A673 (cell line): Measurements from ENCODE around the gene NAV2. TPM values are rescaled to one million over a fixed set of nuclear protein-coding genes. Genes with fewer than 3 reads are reported as not detected.

Experiments used
- BruUV-seq: library from RNA; stranded (reverse); fragments of 400-500 nt; replicated peaks from 2 replicates; lab custom pipeline; 2021; lab: Mats Ljungman, UMichigan
- CTCF ChIA-PET: fragments of 300-600 bp; sonication (Branson Sonifier 250); formaldehyde crosslinking; loops from one replicate; lab custom pipeline; 2022; ENCODE audit warnings: antibody characterized with exemption; lab: Charles Lee
- POLR2A ChIA-PET: fragments of 300-600 bp; sonication (Branson Sonifier 250); formaldehyde crosslinking; loops from one replicate; lab custom pipeline; 2022; ENCODE audit warnings: antibody characterized with exemption; ENCODE audit not compliant: low non-redundant PET; lab: Charles Lee
- DNase-seq: peaks from one replicate; pipeline ENCODE4 v3.0.0-alpha.2; 2015; ENCODE audit warnings: low spot score
- H3K27ac ChIP-seq: fragments of 200-600 bp; sonication (generic); 2 replicates; pipeline ENCODE4 v1.5.1; 2016; ENCODE audit warnings: mixed run types, low read depth, mild to moderate bottlenecking, mixed read lengths, antibody characterized with exemption, low read length; ENCODE audit not compliant: poor library complexity, severe bottlenecking
- H3K27me3 ChIP-seq: fragments of 200-600 bp; sonication (generic); replicated peaks from 2 replicates; pipeline ENCODE4 v1.6.1; 2017; ENCODE audit warnings: mixed run types, low read depth, mild to moderate bottlenecking, mixed read lengths, antibody characterized with exemption, low read length; ENCODE audit not compliant: insufficient read depth, poor library complexity
- H3K36me3 ChIP-seq: fragments of 200-600 bp; sonication (generic); 2 replicates; pipeline ENCODE4 v1.6.1; 2016; ENCODE audit warnings: mixed run types, mild to moderate bottlenecking, mixed read lengths, antibody characterized with exemption, low read length; ENCODE audit not compliant: insufficient read depth, poor library complexity, severe bottlenecking
- H3K4me1 ChIP-seq: fragments of 200-600 bp; sonication (generic); 2 replicates; pipeline ENCODE4 v1.6.1; 2017; ENCODE audit warnings: mixed run types, mild to moderate bottlenecking, mixed read lengths, antibody characterized with exemption, low read length; ENCODE audit not compliant: insufficient read depth, poor library complexity, severe bottlenecking
- H3K4me3 ChIP-seq: fragments of 200-600 bp; sonication (generic); 2 replicates; pipeline ENCODE4 v1.5.1; 2016; ENCODE audit warnings: low read depth, mixed run types, mild to moderate bottlenecking, mixed read lengths, low read length; ENCODE audit not compliant: poor library complexity, severe bottlenecking
- H3K9me3 ChIP-seq: fragments of 200-600 bp; sonication (generic); 2 replicates; pipeline ENCODE4 v1.6.1; 2016; ENCODE audit warnings: mixed run types, low read depth, mild to moderate bottlenecking, mixed read lengths, antibody characterized with exemption, low read length; ENCODE audit not compliant: poor library complexity, severe bottlenecking
- EZH2 ChIP-seq: fragments of 200-600 bp; sonication (generic); IDR thresholded peaks from 2 replicates; pipeline ENCODE4 v1.6.1; 2017; ENCODE audit warnings: borderline replicate concordance, low read depth, mild to moderate bottlenecking, mixed read lengths, antibody characterized with exemption, low read length; ENCODE audit not compliant: poor library complexity, severe bottlenecking
- intact Hi-C: fragments of 100-400 bp; cut with micrococcal nuclease; formaldehyde crosslinking; loops from one replicate; pipeline ENCODE4 v1.10.0; 2022; ENCODE audit not compliant: unreplicated experiment
- total RNA-seq: library from RNA; stranded (reverse); gene quantifications from 2 replicates; pipeline ENCODE4 v1.2.3, GENCODE V29; 2021
- TF ChIP-seq, protein P1 (sequence below): fragments of 300-800, 200-600 bp; sonication (generic); conservative IDR thresholded peaks from 2 replicates; pipeline ENCODE4 v1.5.1; 2017; ENCODE audit warnings: low read depth, mild to moderate bottlenecking, antibody characterized with exemption, low read length, moderate library complexity, mixed read lengths

Gene NAV2
- total RNA-seq, 1 experiment from 2014 or later, result not detected

- Histone ChIP-seq H3K36me3 (no peaks in the 10 kb centered on the region), H3K4me1 (no peaks in the 10 kb centered on the region), H3K4me3 (no peak overlapping the region), H3K27ac (no peak overlapping the region), H3K9me3 (no peaks in the 10 kb centered on the region), H3K27me3 (no peaks in the 10 kb centered on the region)
- ChIA-PET POLR2A (no interaction called here), CTCF (no interaction called here)
- intact Hi-C loops, result no loop called here
- no TSS peak for BruUV-seq
- no peak for DNase-seq
- no peak for TF ChIP-seq EZH2
- TF ChIP-seq, protein P1, sequence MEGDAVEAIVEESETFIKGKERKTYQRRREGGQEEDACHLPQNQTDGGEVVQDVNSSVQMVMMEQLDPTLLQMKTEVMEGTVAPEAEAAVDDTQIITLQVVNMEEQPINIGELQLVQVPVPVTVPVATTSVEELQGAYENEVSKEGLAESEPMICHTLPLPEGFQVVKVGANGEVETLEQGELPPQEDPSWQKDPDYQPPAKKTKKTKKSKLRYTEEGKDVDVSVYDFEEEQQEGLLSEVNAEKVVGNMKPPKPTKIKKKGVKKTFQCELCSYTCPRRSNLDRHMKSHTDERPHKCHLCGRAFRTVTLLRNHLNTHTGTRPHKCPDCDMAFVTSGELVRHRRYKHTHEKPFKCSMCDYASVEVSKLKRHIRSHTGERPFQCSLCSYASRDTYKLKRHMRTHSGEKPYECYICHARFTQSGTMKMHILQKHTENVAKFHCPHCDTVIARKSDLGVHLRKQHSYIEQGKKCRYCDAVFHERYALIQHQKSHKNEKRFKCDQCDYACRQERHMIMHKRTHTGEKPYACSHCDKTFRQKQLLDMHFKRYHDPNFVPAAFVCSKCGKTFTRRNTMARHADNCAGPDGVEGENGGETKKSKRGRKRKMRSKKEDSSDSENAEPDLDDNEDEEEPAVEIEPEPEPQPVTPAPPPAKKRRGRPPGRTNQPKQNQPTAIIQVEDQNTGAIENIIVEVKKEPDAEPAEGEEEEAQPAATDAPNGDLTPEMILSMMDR, result no peak
These were observed 38.4 kb downstream of the NAV2 start for GRCh38 chr11:19751055-19751454.

DNA sequence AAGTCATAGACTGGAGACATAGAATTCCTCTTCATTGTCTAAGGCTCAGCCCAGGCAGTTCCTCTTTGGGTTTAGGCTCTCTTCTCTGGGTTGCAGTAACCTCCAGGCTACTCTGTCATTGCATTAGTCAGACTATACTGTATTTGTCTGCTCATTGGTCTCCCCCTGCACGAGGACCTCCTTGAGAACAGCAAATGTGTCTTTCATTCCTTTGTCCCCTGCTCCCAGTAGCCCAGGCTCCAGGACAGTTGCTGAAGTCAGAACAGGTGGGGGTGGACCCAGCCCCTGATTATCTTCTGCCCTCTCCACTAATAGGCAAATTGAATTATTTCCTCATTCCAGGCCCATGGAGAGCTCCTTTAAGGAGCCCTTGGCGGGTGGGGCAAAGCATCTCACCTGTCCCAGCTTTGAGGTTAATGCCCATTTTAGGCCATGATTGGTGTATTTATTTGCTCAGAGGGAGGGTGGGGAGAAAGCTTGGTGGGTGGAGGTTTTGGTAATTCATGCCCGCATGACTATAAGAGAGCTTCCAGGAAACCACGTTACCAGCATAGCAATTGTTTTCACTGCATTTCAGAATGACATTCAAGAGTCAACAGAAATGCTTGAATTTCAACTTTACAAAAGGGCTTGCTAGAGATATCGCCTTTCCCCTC lies 40.9 kb downstream of the NAV2 start:
- no peaks in the 10 kb centered on the region for H3K36me3 ChIP-seq
- H3K4me3 ChIP-seq, result no peak overlapping the region
- H3K27me3 ChIP-seq, result no peaks in the 10 kb centered on the region
- no peak overlapping the region for H3K27ac ChIP-seq
- TF ChIP-seq EZH2, result no peak
- TF ChIP-seq, protein P1, result no peak
- CTCF ChIA-PET, result no interaction called here
- BruUV-seq, result no TSS peak
- POLR2A ChIA-PET, result no interaction called here
- no peaks in the 10 kb centered on the region for H3K4me1 ChIP-seq
- intact Hi-C loops, result no loop called here
- no peaks in the 10 kb centered on the region for H3K9me3 ChIP-seq
- DNase-seq, result no peak

DNA sequence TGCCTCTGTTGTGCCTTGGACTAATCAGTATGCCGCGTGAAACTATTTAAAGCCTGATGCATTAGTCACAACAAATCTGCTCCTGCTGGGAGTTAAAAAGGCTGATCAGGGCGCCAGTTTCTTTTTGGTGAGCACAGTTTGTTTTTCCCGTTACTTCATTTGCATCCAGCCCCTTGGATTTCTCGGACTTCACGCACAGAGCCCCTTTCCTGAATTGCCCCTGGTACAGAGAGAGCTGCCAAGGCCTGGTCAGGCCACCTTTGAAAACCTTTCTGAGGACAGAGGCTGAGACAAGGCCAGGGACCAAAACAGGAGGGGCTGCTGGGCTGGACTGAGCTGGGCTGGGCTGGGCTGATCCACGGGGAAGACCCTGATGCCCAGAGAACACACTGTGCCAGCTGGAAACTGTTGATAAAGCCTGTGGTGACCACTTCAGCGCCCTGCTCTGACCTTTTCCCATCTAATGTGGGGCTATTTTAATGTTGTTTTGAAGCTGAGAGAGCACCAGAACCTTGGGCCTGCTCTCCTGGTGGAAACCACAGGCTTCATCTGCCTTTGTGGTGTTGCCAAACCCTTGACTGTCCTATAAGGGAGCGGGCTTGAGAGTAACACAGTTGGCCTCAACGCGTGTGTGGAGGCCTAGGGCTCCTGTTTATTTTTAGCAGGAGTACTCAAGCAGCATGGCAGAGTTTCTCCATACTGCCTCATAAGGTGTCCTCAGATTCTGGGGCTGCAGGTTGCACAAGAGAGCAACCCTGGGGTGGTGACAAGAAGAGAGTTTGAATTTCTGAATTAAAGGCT lies 44.2 kb downstream of the NAV2 start:
- TF ChIP-seq EZH2, result no peak
- TF ChIP-seq, protein P1, result no peak
- BruUV-seq, result no TSS peak
- CTCF ChIA-PET, result no interaction called here
- DNase-seq, result no peak
- no peaks in the 10 kb centered on the region for H3K27me3 ChIP-seq
- POLR2A ChIA-PET, result no interaction called here
- H3K4me3 ChIP-seq, result no peak overlapping the region
- H3K27ac ChIP-seq, result no peak overlapping the region
- no peaks in the 10 kb centered on the region for H3K4me1 ChIP-seq
- no peaks in the 10 kb centered on the region for H3K9me3 ChIP-seq
- H3K36me3 ChIP-seq, result no peaks in the 10 kb centered on the region
- intact Hi-C loops, result no loop called here
